ENCODE data around the gene TMEM82. TPM values are rescaled to one million over a fixed set of nuclear protein-coding genes. Genes with fewer than 3 reads are reported as not detected.

TMEM82 gene
- polyA plus RNA-seq, 1 donor (not counting 4 experiments of a cell fraction or from before 2014, with no cell fraction given), result not detected

DNA sequence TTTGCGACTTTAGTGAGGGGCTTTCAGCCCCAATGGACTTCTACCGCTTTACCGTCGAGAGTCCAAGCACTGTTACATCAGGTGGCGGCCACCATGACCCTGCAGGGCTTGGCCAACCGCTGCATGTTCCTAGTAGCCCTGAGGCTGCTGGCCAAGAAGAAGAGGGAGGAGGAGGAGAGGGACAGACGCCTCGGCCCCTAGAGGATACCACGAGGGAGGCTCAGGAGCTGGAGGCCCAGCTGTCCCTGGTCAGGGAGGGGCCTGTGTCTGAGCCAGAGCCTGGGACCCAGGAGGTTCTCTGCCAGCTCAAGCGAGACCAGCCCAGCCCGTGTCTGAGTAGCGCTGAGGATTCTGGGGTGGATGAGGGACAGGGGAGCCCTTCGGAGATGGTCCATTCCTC lies 14.9 kb upstream of the TMEM82 start:
- Histone ChIP-seq H3K79me2 (ENCODE audit: control insufficient read depth, insufficient read depth, low read length) (no peaks in the 10 kb centered on the region), H3K9me1 (ENCODE audit: control insufficient read depth, extremely low read depth, insufficient read depth, low read length) (no peaks in the 10 kb centered on the region), H3K27ac (ENCODE audit: control insufficient read depth, insufficient read depth, low read length) (no peak overlapping the region), H3K4me2 (ENCODE audit: control insufficient read depth, extremely low read depth, insufficient read depth, low read depth, low read length) (no peak overlapping the region), H3K9me3 (ENCODE audit: control insufficient read depth, low read depth, low read length) (no peaks in the 10 kb centered on the region), H3K27me3 (ENCODE audit: control insufficient read depth, extremely low read depth, insufficient read depth, low read length) (no peaks in the 10 kb centered on the region), H3K4me1 (ENCODE audit: control insufficient read depth, extremely low read depth, insufficient read depth, low read length) (no peaks in the 10 kb centered on the region), H3K9ac (ENCODE audit: control insufficient read depth, extremely low read depth, insufficient read depth, low read length) (no peak overlapping the region), H3K36me3 (ENCODE audit: control insufficient read depth in 2 of 2, extremely low read depth in 1 of 2, insufficient read depth in 2 of 2, low read length in 2 of 2) (peaks cover 36 to 60% of the 10 kb centered on the region in 2 experiments), H4K20me1 (ENCODE audit: control insufficient read depth, extremely low read depth, insufficient read depth, low read length) (no peaks in the 10 kb centered on the region), H2AFZ (ENCODE audit: control insufficient read depth, low read length) (no peak overlapping the region), H3K4me3 (ENCODE audit: control insufficient read depth in 2 of 3, extremely low read depth in 1 of 3, insufficient read depth in 2 of 3, low read depth in 1 of 3, low read length in 3 of 3) (no peak overlapping the region)
- TF ChIP-seq EZH2 (IDR thresholded peaks at IDR 0.05; ENCODE audit: low read length), result no peak
- TF ChIP-seq CTCF (optimal IDR thresholded peaks at IDR 0.05 in 1 of 3, IDR thresholded peaks at IDR 0.05 in 1 of 3, conservative IDR thresholded peaks at IDR 0.05 in 1 of 3; ENCODE audit: extremely low read depth in 1 of 3, insufficient read depth in 2 of 3, low read length in 3 of 3), result no peak
- FAIRE-seq, result no peak
- dilution Hi-C loops (cut with MboI; ENCODE audit: extremely low pct_ligation_motif_present, low sequenced_read_pairs), result no loop called here
- DNase-seq (ENCODE audit: low read depth, low spot score), result no peak

GRCh38 chr1:15727866-15728534 lies 14.3 kb upstream of the TMEM82 start:
- no peak for DNase-seq (ENCODE audit: low read depth, low spot score)
- no peak overlapping the region for H3K9ac ChIP-seq (ENCODE audit: control insufficient read depth, extremely low read depth, insufficient read depth, low read length)
- peaks cover 41 to 60% of the 10 kb centered on the region in 2 experiments for H3K36me3 ChIP-seq (ENCODE audit: control insufficient read depth in 2 of 2, extremely low read depth in 1 of 2, insufficient read depth in 2 of 2, low read length in 2 of 2)
- TF ChIP-seq CTCF (optimal IDR thresholded peaks at IDR 0.05 in 1 of 3, IDR thresholded peaks at IDR 0.05 in 1 of 3, conservative IDR thresholded peaks at IDR 0.05 in 1 of 3; ENCODE audit: extremely low read depth in 1 of 3, insufficient read depth in 2 of 3, low read length in 3 of 3), result no peak
- no peak for TF ChIP-seq EZH2 (IDR thresholded peaks at IDR 0.05; ENCODE audit: low read length)
- no peak overlapping the region for H2AFZ ChIP-seq (ENCODE audit: control insufficient read depth, low read length)
- no peaks in the 10 kb centered on the region for H3K4me1 ChIP-seq (ENCODE audit: control insufficient read depth, extremely low read depth, insufficient read depth, low read length)
- H3K27ac ChIP-seq (ENCODE audit: control insufficient read depth, insufficient read depth, low read length), result no peak overlapping the region
- no peak overlapping the region for H3K4me2 ChIP-seq (ENCODE audit: control insufficient read depth, extremely low read depth, insufficient read depth, low read depth, low read length)
- no peaks in the 10 kb centered on the region for H3K9me1 ChIP-seq (ENCODE audit: control insufficient read depth, extremely low read depth, insufficient read depth, low read length)
- H3K4me3 ChIP-seq (ENCODE audit: control insufficient read depth in 2 of 3, extremely low read depth in 1 of 3, insufficient read depth in 2 of 3, low read depth in 1 of 3, low read length in 3 of 3), result no peak overlapping the region
- dilution Hi-C loops (cut with MboI; ENCODE audit: extremely low pct_ligation_motif_present, low sequenced_read_pairs), result no loop called here
- H4K20me1 ChIP-seq (ENCODE audit: control insufficient read depth, extremely low read depth, insufficient read depth, low read length), result no peaks in the 10 kb centered on the region
- no peaks in the 10 kb centered on the region for H3K27me3 ChIP-seq (ENCODE audit: control insufficient read depth, extremely low read depth, insufficient read depth, low read length)
- no peaks in the 10 kb centered on the region for H3K9me3 ChIP-seq (ENCODE audit: control insufficient read depth, low read depth, low read length)
- FAIRE-seq, result no peak
- H3K79me2 ChIP-seq (ENCODE audit: control insufficient read depth, insufficient read depth, low read length), result no peaks in the 10 kb centered on the region

All from keratinocyte (primary cell).